ENCODE results near the gene CIB2.

DNA sequence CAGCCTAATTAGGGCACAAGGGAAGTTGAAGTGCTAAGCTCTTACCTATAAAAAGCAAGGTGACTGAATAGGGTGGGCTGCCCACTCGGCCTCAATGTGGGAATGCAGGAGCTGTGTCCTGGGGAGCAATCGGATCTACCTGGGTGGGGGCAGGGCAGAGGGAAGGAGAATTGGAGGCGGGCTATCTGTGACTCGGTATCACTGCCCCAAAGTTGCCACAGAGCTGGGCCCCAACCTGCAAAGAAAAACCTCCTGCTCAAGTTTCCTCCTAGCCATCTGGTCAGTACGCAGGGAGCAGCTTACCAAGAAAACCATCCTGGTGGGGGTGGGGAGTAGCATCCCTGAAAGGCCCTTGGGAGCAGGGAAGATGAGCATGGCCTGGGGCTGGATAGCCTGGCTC is 10.7 kb downstream of the CIB2 start:
- TF ChIP-seq, protein P1, sequence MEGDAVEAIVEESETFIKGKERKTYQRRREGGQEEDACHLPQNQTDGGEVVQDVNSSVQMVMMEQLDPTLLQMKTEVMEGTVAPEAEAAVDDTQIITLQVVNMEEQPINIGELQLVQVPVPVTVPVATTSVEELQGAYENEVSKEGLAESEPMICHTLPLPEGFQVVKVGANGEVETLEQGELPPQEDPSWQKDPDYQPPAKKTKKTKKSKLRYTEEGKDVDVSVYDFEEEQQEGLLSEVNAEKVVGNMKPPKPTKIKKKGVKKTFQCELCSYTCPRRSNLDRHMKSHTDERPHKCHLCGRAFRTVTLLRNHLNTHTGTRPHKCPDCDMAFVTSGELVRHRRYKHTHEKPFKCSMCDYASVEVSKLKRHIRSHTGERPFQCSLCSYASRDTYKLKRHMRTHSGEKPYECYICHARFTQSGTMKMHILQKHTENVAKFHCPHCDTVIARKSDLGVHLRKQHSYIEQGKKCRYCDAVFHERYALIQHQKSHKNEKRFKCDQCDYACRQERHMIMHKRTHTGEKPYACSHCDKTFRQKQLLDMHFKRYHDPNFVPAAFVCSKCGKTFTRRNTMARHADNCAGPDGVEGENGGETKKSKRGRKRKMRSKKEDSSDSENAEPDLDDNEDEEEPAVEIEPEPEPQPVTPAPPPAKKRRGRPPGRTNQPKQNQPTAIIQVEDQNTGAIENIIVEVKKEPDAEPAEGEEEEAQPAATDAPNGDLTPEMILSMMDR (IDR thresholded peaks at IDR 0.05; ENCODE audit: low read depth, low read length, poor library complexity, severe bottlenecking) = no peak
- no peak for TF ChIP-seq EZH2phosphoT487 (IDR thresholded peaks at IDR 0.05; ENCODE audit: borderline replicate concordance, low read length)

All from DOHH2 (cell line).